ENCODE measurements around the gene TMOD1. TPM values are rescaled to one million over a fixed set of nuclear protein-coding genes. Genes with fewer than 3 reads are reported as not detected.
A peak's percentile ranks its signal among the peaks of the same experiment; 100 is the strongest.

The TMOD1 gene
- total and polyA plus RNA-seq, 9 of the 15 experiments (the other 6 are each of a cell fraction or from before 2014, with no cell fraction given), result 7.1 to 41.2 (median 14.2) TPM

DNA sequence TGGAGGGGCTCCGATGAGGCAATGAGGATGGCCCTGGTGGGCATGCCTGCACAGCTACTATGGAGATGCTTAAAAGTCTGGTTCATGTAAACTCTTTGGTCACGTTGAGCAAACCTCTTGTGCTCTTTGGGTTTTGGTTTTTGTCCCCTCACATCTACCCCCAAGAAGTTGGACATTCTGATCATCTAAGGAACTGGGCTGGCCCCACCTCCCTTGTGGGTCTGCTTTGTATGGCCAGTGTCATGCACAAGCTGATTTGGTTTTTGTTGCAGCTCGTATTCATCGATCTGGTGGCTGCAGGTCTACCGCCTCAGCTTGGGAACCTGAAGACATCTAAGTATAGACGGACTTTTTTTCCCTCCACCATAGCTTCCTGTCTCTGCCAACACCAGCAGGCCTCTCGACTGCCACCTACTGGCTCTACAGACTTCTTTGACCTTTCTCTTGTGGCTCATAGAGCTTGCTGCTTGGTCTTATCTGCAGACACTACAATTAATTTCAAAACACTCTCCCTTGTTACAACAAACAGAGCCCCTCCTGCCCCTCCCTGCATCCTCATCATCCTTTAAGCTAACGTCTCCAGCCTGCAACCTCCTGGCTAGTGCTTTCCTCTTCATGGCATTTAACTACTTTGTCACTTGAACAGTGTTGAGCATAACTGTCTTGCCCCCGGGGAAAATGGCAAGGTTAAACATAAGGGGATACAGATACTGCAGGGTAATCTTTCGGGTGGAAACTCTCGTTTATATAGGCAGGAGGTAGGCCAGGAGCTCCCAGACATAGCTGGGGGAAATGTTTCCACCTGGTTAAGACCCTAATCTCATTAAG, 97.2 kb downstream of the TMOD1 start (continued):
- TF ChIP-seq GATAD2B (IDR thresholded peaks at IDR 0.05; ENCODE audit: borderline replicate concordance) (no peak), CCNT2 (IDR thresholded peaks at IDR 0.05; ENCODE audit: borderline replicate concordance, extremely low read depth, insufficient read length, low read depth, low read length) (no peak), SMC3 (conservative IDR thresholded peaks at IDR 0.05; ENCODE audit: insufficient read depth, low read depth, low read length) (peak; percentile 73), TEAD2 (tag; IDR thresholded peaks at IDR 0.05) (no peak), KHSRP (IDR thresholded peaks at IDR 0.05) (no peak), KDM5B (IDR thresholded peaks at IDR 0.05; ENCODE audit: insufficient replicate concordance, low read depth, low read length) (no peak), SIX5 (IDR thresholded peaks at IDR 0.05; ENCODE audit: borderline replicate concordance in 1 of 2, insufficient read depth in 1 of 2, low read depth in 1 of 2, low read length in 2 of 2) (no peak), ELF2 (CRISPR knock-in tag; IDR thresholded peaks at IDR 0.05) (no peak), MCM5 (IDR thresholded peaks at IDR 0.05; ENCODE audit: low read depth) (no peak), ZNF133 (CRISPR knock-in tag; IDR thresholded peaks at IDR 0.05) (no peak), CHD4 (IDR thresholded peaks at IDR 0.05; ENCODE audit: insufficient read depth, insufficient replicate concordance, low read depth, low read length, poor library complexity, severe bottlenecking) (no peak), SMARCA4 (IDR thresholded peaks at IDR 0.05) (no peak), ZNF121 (CRISPR knock-in tag; conservative IDR thresholded peaks at IDR 0.05) (no peak), PPARD (CRISPR knock-in tag; IDR thresholded peaks at IDR 0.05) (no peak), ZNF12 (CRISPR knock-in tag; IDR thresholded peaks at IDR 0.05) (no peak), NR4A1 (CRISPR knock-in tag; IDR thresholded peaks at IDR 0.05) (no peak), NR4A1 (tag; IDR thresholded peaks at IDR 0.05) (no peak), PRPF4 (IDR thresholded peaks at IDR 0.05; ENCODE audit: insufficient read depth, low read depth, low read length, poor library complexity, severe bottlenecking) (no peak), HNRNPK (IDR thresholded peaks at IDR 0.05; ENCODE audit: low read depth, low read length, poor library complexity, severe bottlenecking) (no peak), MCM7 (IDR thresholded peaks at IDR 0.05) (no peak), SNRNP70 (optimal IDR thresholded peaks at IDR 0.05; ENCODE audit: low read depth, low read length) (no peak), SAP30 (IDR thresholded peaks at IDR 0.05; ENCODE audit: borderline replicate concordance, insufficient read depth, low read depth, low read length, poor library complexity, severe bottlenecking) (no peak), TGIF2 (CRISPR knock-in tag; IDR thresholded peaks at IDR 0.05) (no peak), ZNF282 (CRISPR knock-in tag; IDR thresholded peaks at IDR 0.05) (no peak), ZNF717 (CRISPR knock-in tag; IDR thresholded peaks at IDR 0.05) (no peak), GATA2 (CRISPR knock-in tag; IDR thresholded peaks at IDR 0.05) (no peak), MAFK (IDR thresholded peaks at IDR 0.05; ENCODE audit: low read length) (no peak)
- TF ChIP-seq, protein P1, sequence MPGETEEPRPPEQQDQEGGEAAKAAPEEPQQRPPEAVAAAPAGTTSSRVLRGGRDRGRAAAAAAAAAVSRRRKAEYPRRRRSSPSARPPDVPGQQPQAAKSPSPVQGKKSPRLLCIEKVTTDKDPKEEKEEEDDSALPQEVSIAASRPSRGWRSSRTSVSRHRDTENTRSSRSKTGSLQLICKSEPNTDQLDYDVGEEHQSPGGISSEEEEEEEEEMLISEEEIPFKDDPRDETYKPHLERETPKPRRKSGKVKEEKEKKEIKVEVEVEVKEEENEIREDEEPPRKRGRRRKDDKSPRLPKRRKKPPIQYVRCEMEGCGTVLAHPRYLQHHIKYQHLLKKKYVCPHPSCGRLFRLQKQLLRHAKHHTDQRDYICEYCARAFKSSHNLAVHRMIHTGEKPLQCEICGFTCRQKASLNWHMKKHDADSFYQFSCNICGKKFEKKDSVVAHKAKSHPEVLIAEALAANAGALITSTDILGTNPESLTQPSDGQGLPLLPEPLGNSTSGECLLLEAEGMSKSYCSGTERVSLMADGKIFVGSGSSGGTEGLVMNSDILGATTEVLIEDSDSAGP (CRISPR knock-in tag; IDR thresholded peaks at IDR 0.05), result no peak
- TF ChIP-seq, protein P2, sequence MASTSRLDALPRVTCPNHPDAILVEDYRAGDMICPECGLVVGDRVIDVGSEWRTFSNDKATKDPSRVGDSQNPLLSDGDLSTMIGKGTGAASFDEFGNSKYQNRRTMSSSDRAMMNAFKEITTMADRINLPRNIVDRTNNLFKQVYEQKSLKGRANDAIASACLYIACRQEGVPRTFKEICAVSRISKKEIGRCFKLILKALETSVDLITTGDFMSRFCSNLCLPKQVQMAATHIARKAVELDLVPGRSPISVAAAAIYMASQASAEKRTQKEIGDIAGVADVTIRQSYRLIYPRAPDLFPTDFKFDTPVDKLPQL (IDR thresholded peaks at IDR 0.05; ENCODE audit: extremely low read depth, insufficient read length), result no peak

Data from K562 (cell line).